ENCODE data around the gene PARP14.

- TF ChIP-seq CTCF (IDR thresholded peaks at IDR 0.05) (no peak), MAX (IDR thresholded peaks at IDR 0.05) (no peak), HOXA7 (CRISPR knock-in tag; IDR thresholded peaks at IDR 0.05) (no peak), RFX5 (IDR thresholded peaks at IDR 0.05) (no peak)
- TF ChIP-seq, protein P1, sequence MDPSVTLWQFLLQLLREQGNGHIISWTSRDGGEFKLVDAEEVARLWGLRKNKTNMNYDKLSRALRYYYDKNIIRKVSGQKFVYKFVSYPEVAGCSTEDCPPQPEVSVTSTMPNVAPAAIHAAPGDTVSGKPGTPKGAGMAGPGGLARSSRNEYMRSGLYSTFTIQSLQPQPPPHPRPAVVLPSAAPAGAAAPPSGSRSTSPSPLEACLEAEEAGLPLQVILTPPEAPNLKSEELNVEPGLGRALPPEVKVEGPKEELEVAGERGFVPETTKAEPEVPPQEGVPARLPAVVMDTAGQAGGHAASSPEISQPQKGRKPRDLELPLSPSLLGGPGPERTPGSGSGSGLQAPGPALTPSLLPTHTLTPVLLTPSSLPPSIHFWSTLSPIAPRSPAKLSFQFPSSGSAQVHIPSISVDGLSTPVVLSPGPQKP (IDR thresholded peaks at IDR 0.05; ENCODE audit: low read depth, low read length): no peak
Observed at GRCh38 chr3:122777563-122777962, 96.9 kb downstream of the PARP14 start.
